Measurements from ENCODE around the gene COL6A2.

COL6A2 gene

DNA sequence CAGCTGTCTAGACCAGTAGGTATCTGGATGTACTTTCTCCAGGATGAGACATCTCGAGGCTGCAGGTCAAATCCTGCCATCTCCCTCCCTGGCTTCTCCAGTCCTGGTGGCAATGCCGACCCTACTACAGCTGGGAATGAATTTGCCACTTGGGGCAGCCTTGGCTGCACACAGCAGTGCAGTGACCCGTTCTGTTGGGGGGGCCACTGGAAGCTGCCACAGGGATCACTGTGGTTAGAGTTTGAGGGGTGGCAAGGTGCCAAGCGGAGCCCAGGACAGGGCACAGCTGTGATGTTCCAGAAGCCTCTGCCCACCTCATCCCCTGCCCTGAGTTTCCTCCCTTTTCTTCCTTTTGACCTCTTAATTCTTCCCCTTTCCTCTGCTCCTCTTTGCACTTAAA is 17.1 kb downstream of the COL6A2 start:
- DNase-seq (ENCODE audit: low read depth in 2 of 2) = no peak

DNA sequence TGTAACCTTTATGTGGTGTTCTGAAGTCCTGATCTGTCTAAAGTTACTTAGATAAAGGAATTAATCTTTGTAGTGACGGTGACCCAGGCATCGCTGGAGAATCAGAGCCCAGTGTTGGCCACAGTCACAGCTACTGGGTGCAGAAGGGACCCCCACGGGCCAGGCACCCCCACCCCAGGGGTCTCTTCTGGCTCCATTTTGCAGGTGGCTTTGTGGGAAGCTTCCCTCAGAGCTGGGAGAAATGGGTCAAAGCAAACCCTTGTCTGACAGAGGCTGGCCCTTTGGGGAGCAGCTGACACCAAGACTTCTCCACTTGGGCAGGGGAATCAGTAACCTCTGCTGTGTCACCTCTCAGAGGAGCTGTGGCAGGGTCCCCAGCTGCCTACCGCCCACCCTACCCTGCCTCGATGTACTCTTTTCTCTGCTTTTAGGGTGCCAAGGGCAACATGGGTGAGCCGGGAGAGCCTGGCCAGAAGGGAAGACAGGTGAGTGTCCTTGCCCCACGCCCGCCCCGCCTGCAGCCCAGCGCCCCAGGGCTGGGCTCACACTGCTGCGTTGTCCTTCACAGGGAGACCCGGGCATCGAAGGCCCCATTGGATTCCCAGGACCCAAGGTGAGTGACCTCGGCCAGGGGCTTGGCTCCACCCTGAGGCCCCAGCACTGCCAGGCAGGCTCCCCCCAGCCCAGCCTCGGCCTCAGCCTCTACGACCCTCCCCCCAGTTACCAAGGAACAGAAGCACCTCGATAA is 17.7 kb downstream of the COL6A2 start:
- no peak for DNase-seq (ENCODE audit: low read depth in 2 of 2)

DNA sequence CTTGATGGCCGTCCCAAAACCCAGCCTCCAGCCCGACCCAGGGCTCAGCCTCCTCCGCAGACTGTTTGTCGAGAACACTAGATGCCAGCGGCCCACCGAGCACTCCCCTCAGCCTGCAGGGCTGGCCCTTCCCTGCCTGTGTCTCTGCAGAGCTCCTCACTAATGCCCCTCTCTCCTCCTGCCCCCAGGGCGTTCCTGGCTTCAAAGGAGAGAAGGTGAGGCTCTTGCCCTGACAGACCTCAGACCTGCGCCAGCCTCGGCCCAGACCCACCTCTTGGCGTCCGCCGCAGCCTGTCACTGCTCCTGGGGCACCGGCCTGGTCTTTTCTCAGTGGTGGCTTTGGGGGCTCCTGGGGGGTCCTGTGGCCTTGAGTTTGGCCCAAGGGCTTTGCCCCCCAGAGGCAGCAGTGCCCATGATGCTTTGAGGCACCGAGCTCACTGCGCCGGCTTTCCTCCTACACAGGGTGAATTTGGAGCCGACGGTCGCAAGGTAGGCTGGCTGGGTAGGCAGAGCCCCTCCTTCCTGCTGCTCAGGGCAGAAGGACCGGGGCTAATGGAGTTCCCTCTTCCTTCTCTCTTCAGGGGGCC is 18.4 kb downstream of the COL6A2 start:
- DNase-seq (ENCODE audit: low read depth in 2 of 2) = no peak

DNA sequence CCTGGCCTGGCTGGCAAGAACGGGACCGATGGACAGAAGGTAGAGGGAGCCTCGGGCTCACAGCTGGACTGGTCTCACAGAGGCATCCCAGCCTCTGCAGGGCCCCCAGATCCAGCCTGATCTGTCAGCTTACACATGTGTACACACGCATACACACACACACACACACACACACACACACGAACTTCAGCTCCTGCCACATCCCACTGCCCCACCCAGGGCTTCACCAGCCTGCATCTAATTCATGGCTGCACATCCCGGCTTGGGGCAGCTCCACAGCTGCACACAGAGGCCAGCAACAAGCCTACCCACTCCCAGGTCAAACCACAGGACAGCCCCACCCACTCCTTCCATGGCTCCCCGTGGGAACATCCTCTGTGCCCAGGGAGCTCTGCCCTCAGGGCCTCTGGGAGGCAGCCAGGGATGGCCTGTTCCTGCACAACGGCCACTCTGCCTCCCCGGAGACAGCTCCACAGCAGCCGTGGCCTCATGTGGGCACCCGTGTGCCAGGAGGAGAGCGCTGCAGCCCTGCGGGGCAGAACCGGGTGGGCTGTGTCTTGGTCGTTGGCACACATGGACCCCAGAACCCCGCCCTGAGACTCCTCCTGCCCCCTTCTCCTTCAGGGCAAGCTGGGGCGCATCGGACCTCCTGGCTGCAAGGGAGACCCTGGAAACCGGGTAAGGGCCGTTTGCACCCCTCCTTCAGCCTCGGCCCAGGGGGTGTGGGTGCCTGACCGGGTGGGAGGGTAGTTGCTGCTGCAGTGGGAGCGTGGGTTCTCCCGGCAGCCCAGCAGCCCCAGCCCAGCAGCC is 19.1 kb downstream of the COL6A2 start:
- DNase-seq (ENCODE audit: low read depth in 2 of 2) = no peak

DNA sequence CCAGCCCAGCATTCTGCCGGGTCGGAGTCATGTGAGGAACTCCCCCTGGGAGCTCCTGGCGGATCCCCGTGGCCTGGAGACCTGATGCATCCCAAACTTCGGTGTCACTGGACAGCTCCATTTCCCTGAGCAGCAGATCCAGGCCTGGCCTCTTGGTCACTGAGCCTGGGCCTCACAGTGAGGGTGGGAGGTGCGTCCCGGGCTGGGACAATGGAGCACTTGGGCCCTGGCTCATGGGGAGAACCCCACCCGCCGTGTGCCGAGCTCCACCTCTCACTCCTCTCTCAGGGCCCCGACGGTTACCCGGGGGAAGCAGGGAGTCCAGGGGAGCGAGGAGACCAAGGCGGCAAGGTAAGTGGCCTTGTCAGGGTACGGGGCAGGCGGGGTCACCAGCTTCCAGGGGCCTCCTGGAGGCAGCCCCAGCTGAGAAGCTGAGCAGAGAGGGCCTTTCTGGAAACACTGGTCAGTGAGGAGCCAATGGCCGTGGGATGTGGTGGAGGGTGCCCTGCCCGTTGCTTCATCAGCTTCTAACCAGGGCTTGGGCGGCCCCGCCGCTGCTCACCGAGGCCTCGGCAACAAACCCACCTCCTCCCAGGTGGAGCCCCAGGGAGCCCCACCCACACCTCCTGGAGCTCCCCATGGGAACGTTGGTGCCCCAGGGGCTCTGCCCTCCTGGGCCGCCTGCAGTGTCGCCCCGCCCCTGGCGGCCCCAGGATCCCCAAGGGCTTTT is 19.8 kb downstream of the COL6A2 start:
- no peak for DNase-seq (ENCODE audit: low read depth in 2 of 2)

- no peak for DNase-seq (ENCODE audit: low read depth in 2 of 2)
Measured at GRCh38 chr21:46118316-46119143, 20.6 kb downstream of the COL6A2 start.

DNA sequence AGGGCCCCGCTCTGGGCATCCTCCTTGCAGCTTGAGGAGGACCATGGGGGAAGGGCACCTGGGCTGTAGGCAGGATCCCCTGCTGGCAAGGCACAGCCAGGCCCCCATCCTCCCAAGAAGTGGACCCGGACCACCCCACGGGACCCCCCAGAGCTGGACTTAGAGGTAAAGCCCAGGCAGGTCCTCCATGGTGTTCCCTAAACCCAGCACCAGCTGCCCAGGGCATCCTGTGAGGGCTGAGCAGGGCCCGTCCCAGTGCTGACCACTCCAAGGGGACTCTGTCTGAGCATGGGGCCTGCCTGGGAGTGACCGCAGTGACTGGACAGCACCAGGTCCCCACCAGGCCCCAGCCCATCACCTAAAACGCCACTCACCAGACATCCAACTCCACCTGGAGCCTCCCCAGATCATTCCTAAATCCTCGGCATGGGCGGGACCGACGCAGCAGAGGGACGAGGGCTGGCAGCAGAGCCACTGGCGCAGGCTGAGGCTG is 21.3 kb downstream of the COL6A2 start:
- no peak for DNase-seq (ENCODE audit: low read depth in 2 of 2)

DNA sequence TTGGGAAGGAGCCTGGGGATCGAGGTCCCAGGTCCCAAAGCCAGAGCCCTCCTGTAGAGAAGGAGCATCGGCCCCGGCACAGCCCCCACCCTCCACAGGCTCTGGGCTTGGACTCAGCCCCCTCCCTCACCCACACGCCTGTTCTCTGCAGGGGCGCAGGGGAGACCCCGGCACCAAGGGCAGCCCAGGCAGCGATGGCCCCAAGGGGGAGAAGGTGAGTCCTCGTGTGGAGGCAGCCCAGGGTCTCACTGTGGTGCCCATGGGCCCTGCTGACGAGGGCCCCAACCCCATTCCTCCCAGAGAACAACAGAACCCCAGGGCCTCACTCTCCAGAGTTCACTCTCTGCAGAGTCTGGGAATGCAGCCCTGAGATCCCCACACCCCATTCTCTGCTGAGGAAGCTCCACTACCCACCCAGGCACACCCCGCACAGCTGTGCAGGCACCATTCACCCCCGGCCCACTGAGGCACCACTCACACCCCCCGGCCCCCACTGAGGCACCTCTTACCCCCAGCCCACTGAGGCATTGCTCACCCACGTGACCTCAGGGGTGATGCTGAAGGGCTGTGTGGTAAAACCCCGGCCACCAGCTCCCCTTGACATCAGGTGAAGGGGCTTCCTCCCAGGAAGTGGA is 21.8 kb downstream of the COL6A2 start:
- DNase-seq (ENCODE audit: low read depth in 2 of 2) = no peak

GRCh38 chr21:46120301-46121285 is 22.7 kb downstream of the COL6A2 start:
- DNase-seq (ENCODE audit: low read depth in 2 of 2) = no peak

DNA sequence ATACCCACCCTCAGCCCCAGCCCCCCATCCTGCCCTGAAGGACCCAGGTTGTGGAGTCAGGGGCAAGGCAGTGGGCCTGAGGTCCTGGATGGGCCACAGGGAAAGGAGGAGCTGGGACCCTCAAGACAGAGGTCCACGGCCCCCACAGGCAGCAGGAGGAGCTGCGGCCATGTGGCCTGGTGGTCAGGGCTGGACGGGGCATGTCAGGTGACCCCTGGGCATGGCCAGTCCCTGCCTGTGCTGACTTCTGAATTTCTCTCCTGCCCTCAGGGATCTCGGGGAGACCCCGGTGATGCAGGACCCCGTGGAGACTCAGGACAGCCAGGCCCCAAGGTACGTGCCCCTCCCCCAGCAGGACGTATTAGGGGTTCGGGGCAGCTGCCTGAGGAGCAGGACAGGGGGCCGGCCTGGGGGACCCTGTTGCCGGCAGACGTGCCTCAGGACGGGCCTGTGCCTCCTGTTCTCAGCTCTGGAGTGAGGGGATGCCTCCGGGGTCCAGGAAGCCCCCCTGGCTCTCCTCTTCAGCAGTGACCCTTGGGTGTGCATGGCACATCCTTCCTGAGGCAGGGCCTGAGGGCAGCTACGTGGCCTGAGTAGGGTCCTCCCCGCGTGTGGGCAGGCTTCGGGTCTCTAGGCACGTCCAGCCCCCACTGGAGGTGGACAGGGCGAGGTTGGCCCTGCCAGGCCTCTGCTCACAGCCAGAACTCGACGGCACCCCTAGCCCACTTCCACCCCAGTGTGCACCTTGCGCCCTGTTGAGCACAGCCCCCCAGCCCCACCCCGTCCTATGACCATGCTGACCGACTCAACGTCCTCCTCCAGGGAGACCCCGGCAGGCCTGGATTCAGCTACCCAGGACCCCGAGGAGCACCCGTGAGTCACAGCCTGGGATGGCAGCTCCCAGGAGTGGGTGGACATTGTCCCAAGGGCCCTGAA is 23.6 kb downstream of the COL6A2 start:
- no peak for DNase-seq (ENCODE audit: low read depth in 2 of 2)

- DNase-seq (ENCODE audit: low read depth in 2 of 2) = no peak
Measured at GRCh38 chr21:46122237-46122671, 24.3 kb downstream of the COL6A2 start.

DNA sequence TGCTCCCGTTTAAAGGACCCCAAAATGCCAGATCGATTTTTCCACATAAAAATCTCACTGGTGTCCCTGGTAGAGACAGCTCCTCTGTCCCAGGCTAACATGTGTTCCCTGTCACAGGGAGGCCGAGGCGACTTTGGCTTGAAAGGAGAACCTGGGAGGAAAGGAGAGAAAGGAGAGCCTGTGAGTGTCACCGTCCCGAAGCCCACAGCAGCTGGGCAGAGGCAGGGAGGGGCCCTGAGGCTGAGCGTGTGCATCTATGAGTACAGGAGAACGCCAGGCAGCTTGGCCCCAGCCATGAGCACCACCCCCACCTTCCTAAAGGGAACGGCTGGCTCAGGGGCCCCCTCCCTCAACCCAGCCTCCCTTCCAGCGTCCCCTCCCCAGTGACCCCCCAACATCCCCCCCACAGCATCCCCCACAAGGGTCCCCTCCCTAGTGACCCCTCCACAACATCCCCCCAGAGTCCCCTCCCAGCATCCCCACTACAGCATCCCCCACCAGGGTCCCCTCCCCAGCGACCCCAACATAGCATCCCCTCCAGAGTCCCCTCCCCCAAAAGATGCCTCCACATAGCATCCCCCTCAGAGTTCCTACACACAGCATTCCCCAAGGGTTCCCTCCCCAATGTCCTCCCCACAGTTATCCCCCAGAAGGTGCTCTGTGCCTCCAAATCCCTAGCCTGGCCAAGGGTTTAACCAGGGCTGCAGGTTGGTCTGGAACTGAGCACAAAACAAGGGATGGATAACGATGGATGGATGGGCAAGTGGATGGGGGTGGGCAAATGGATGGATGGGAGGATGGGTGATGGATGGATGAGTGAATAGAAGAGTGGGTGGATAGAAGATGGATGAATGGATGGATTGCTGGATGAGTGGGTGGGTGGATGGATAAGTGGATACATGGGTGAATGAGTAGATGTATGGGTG is 25.1 kb downstream of the COL6A2 start:
- DNase-seq (ENCODE audit: low read depth in 2 of 2) = no peak

GRCh38 chr21:46124083-46124925 is 26.4 kb downstream of the COL6A2 start:
- DNase-seq (ENCODE audit: low read depth in 2 of 2) = no peak

- no peak for DNase-seq (ENCODE audit: low read depth in 2 of 2)
Measured at GRCh38 chr21:46124926-46125845, 27.3 kb downstream of the COL6A2 start.

DNA sequence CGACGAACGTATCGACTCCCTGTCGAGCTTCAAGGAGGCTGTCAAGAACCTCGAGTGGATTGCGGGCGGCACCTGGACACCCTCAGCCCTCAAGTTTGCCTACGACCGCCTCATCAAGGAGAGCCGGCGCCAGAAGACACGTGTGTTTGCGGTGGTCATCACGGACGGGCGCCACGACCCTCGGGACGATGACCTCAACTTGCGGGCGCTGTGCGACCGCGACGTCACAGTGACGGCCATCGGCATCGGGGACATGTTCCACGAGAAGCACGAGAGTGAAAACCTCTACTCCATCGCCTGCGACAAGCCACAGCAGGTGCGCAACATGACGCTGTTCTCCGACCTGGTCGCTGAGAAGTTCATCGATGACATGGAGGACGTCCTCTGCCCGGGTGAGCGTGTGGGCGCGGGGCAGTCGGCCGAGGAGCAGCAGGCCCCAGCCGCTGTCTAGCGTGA is 28.0 kb downstream of the COL6A2 start:
- no peak for DNase-seq (ENCODE audit: low read depth in 2 of 2)

All from stimulated activated CD4-positive, alpha-beta T cell treated with anti-CD3 and anti-CD28 coated beads, Interleukin-15, amount 100 ng/mL, for 48 hours (primary cell).